ENCODE results near the gene MIER2. TPM values are rescaled to one million over a fixed set of nuclear protein-coding genes. Genes with fewer than 3 reads are reported as not detected.

MIER2 gene
- total RNA-seq, 2 experiments from 2014 or later, result 9.5 to 11.5 TPM

DNA sequence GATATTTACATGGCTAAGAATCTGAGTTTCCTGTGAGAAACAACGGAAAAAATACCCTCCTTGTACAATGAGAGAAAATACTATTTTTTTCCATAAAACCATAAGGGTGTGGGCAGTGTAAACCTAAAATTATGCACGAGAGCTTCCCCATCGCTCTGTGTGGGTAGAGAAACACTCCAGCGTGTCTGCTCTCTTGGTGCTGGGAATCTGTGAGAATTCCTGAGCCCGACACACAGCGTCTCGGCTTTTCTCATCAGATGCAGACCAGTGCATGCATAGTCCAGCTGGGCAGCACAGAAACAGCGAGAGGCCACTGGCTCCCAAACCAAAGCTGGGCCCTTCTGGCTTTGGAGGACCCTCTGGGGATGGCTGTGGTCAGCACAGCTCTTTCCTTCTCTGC is 65.4 kb downstream of the MIER2 start:
- intact Hi-C loops (cut with DNase I, micrococcal nuclease), result no loop called here
- H3K27me3 Mint-ChIP-seq, result peaks cover 52% of the 10 kb centered on the region
- ChIA-PET POLR2A (no interaction called here), CTCF (no interaction called here)
- Histone ChIP-seq H3K27ac (ENCODE audit: low read depth in 1 of 2, low read length in 2 of 2) (no peak overlapping the region), H3K4me3 (ENCODE audit: low read length) (no peak overlapping the region), H3K27me3 (ENCODE audit: control insufficient read depth in 1 of 2, insufficient read depth in 2 of 2, low read length in 2 of 2) (peaks cover 17 to 23% of the 10 kb centered on the region in 2 experiments), H3K36me3 (ENCODE audit: insufficient read depth, low read length) (no peaks in the 10 kb centered on the region), H3K4me1 (ENCODE audit: insufficient read depth, low read length) (no peaks in the 10 kb centered on the region), H3K9me3 (ENCODE audit: control insufficient read depth in 1 of 2, insufficient read depth in 1 of 2, low read length in 2 of 2) (peaks cover 0 to 4% of the 10 kb centered on the region in 2 experiments)
- H3K36me3 Mint-ChIP-seq (ENCODE audit: low read depth), result no peaks in the 10 kb centered on the region
- H3K9me3 Mint-ChIP-seq, result no peaks in the 10 kb centered on the region
- DNase-seq, result no peak
- H3K4me1 Mint-ChIP-seq (ENCODE audit: low read depth), result no peaks in the 10 kb centered on the region
- no peak for ATAC-seq (ENCODE audit: poor library complexity)
- H3K27ac Mint-ChIP-seq, result no peak overlapping the region
- TF ChIP-seq, protein P1, sequence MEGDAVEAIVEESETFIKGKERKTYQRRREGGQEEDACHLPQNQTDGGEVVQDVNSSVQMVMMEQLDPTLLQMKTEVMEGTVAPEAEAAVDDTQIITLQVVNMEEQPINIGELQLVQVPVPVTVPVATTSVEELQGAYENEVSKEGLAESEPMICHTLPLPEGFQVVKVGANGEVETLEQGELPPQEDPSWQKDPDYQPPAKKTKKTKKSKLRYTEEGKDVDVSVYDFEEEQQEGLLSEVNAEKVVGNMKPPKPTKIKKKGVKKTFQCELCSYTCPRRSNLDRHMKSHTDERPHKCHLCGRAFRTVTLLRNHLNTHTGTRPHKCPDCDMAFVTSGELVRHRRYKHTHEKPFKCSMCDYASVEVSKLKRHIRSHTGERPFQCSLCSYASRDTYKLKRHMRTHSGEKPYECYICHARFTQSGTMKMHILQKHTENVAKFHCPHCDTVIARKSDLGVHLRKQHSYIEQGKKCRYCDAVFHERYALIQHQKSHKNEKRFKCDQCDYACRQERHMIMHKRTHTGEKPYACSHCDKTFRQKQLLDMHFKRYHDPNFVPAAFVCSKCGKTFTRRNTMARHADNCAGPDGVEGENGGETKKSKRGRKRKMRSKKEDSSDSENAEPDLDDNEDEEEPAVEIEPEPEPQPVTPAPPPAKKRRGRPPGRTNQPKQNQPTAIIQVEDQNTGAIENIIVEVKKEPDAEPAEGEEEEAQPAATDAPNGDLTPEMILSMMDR (IDR thresholded peaks at IDR 0.05), result no peak
- no peak overlapping the region for H3K4me3 Mint-ChIP-seq

DNA sequence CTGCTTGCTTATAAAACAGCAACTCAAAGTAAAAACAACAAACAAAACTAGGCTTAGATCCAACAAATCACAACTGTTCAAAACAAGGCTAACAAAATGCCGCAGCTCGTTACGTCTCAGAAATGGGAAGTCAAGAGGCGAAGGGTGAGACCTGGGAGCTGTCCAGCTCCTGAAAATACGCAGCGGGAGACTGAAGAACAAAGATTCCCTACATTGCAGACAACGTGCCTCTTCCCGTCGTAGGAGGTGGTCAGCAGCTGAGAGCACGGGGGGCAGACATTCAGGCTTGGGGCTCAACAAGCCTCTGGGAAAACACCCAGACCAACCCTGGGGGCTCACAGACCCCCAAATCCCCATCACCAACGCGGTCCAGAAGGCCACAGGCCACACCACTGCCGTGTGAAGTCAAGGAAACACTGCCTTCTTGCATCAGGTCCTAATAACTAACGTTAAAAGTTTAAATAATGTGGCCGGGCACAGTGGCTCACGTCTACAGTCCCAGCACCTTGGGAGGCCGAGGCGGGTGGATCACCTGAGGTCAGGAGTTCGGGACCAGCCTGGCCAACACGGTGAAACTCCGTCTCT is 66.9 kb downstream of the MIER2 start:
- Histone ChIP-seq H3K27me3 (ENCODE audit: control insufficient read depth in 1 of 2, insufficient read depth in 2 of 2, low read length in 2 of 2) (peaks cover 17 to 23% of the 10 kb centered on the region in 2 experiments), H3K4me1 (ENCODE audit: insufficient read depth, low read length) (no peaks in the 10 kb centered on the region), H3K27ac (ENCODE audit: low read depth in 1 of 2, low read length in 2 of 2) (no peak overlapping the region), H3K4me3 (ENCODE audit: low read length) (no peak overlapping the region), H3K9me3 (ENCODE audit: control insufficient read depth in 1 of 2, insufficient read depth in 1 of 2, low read length in 2 of 2) (peaks cover 0 to 4% of the 10 kb centered on the region in 2 experiments), H3K36me3 (ENCODE audit: insufficient read depth, low read length) (no peaks in the 10 kb centered on the region)
- peaks cover 55% of the 10 kb centered on the region for H3K27me3 Mint-ChIP-seq
- ATAC-seq (ENCODE audit: poor library complexity) (no peak), DNase-seq (no peak)
- H3K27ac Mint-ChIP-seq, result no peak overlapping the region
- H3K4me3 Mint-ChIP-seq, result no peak overlapping the region
- no peaks in the 10 kb centered on the region for H3K4me1 Mint-ChIP-seq (ENCODE audit: low read depth)
- TF ChIP-seq, protein P1 (IDR thresholded peaks at IDR 0.05), result no peak
- H3K36me3 Mint-ChIP-seq (ENCODE audit: low read depth), result no peaks in the 10 kb centered on the region
- no peaks in the 10 kb centered on the region for H3K9me3 Mint-ChIP-seq
- CTCF ChIA-PET, result no interaction called here
- intact Hi-C loops (cut with DNase I, micrococcal nuclease), result no loop called here
- POLR2A ChIA-PET, result no interaction called here

DNA sequence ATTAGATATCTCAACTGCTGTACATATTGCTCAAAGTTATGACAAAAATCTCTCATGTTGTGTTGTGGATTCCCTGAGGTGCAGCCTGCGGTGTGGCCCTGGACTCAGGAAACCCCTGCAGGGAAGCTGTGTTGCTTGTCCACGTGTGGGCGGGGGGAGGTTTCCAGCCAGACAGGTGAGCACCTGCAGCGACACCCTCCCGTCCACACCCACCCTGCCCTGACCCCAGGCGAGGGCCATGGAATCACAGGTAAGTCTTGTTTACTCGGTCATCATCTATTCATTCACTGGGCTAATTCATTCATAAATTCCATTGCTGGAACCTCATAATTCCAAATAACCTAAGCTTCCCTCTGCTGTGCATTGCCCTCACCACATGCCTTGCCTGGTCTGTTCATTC is 67.5 kb downstream of the MIER2 start:
- no peaks in the 10 kb centered on the region for H3K4me1 ChIP-seq (ENCODE audit: insufficient read depth, low read length)
- no peak overlapping the region for H3K27ac ChIP-seq (ENCODE audit: low read depth in 1 of 2, low read length in 2 of 2)
- TF ChIP-seq, protein P1 (IDR thresholded peaks at IDR 0.05), result no peak
- CTCF ChIA-PET, result no interaction called here
- POLR2A ChIA-PET, result no interaction called here
- intact Hi-C loops (cut with DNase I, micrococcal nuclease), result no loop called here
- Mint-ChIP-seq H3K27ac (no peak overlapping the region), H3K9me3 (no peaks in the 10 kb centered on the region), H3K4me1 (ENCODE audit: low read depth) (no peaks in the 10 kb centered on the region), H3K4me3 (no peak overlapping the region), H3K36me3 (ENCODE audit: low read depth) (no peaks in the 10 kb centered on the region), H3K27me3 (peaks cover 57% of the 10 kb centered on the region)
- DNase-seq (no peak), ATAC-seq (ENCODE audit: poor library complexity) (no peak)
- no peaks in the 10 kb centered on the region for H3K36me3 ChIP-seq (ENCODE audit: insufficient read depth, low read length)
- H3K9me3 ChIP-seq (ENCODE audit: control insufficient read depth in 1 of 2, insufficient read depth in 1 of 2, low read length in 2 of 2), result peaks cover 0 to 4% of the 10 kb centered on the region in 2 experiments
- H3K4me3 ChIP-seq (ENCODE audit: low read length), result no peak overlapping the region
- peaks cover 17 to 23% of the 10 kb centered on the region in 2 experiments for H3K27me3 ChIP-seq (ENCODE audit: control insufficient read depth in 1 of 2, insufficient read depth in 2 of 2, low read length in 2 of 2)

Measured in CD4-positive, alpha-beta T cell (primary cell).